Heart left ventricle (tissue), 13 donors: Measurements from ENCODE around the gene GMEB1.

Source experiments
- POLR2A ChIP-seq, 2 donors: fragments of 450-650 bp; IDR thresholded peaks; one replicate each; pipeline ENCODE4 v1.6.1; 2017; ENCODE audit warnings: antibody characterized with exemption in 2 of 2, mild to moderate bottlenecking in 2 of 2, moderate library complexity in 2 of 2
- TF ChIP-seq, protein P1 (sequence below), 12 donors: fragments of 200-600 bp; sonication (generic) in 4 of 12; IDR thresholded peaks; one replicate each; pipeline versions ENCODE4 v1.5.0 to v1.8.0; 2018 to 2022; ENCODE audit warnings: antibody characterized with exemption in 12 of 12, mild to moderate bottlenecking in 5 of 12
- donor health status: ischemic (EF 13 %, LVEDD 7.1; RV severe dilation, severe dysfunction).
- donor health status: DM: no; HTN: yes; CAD: no.
- donor health status: DM: no; HTN: no; CAD: no.
- donor health status: ischemic (EF 25% LVEDD 6.9; RV normal size, moderate dysfunction).
- donor health status: ischemic (EF 25% LVEDD 5.7; RV mildly dilated, moderate dysfunction).
- donor health status: ischemic (EF 35%, LVEDD 5.7; RV mildly dilated, moderate dysfunction).
- donor health status: nonischemic (EF 11% LVEDD 7.7; RV severe dilation, severe dysfunction).
- donor health status: DM: yes; HTN: yes; CAD: no.
- donor health status: PGD.
- donor health status: ischemic (EF 29% LVEDD 5.4; RV normal size, mild dysfunction).
- donor health status: nonischemic (EF 23%, LVEDD 6.1; RV moderate dilation, normal function).

- TF ChIP-seq, protein P1, sequence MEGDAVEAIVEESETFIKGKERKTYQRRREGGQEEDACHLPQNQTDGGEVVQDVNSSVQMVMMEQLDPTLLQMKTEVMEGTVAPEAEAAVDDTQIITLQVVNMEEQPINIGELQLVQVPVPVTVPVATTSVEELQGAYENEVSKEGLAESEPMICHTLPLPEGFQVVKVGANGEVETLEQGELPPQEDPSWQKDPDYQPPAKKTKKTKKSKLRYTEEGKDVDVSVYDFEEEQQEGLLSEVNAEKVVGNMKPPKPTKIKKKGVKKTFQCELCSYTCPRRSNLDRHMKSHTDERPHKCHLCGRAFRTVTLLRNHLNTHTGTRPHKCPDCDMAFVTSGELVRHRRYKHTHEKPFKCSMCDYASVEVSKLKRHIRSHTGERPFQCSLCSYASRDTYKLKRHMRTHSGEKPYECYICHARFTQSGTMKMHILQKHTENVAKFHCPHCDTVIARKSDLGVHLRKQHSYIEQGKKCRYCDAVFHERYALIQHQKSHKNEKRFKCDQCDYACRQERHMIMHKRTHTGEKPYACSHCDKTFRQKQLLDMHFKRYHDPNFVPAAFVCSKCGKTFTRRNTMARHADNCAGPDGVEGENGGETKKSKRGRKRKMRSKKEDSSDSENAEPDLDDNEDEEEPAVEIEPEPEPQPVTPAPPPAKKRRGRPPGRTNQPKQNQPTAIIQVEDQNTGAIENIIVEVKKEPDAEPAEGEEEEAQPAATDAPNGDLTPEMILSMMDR (IDR thresholded peaks at IDR 0.05), result no peak
- no peak for TF ChIP-seq POLR2A (IDR thresholded peaks at IDR 0.05)
Measured at GRCh38 chr1:28671254-28671780, 2.7 kb downstream of the GMEB1 start.
